ENCODE measurements around the gene SLIT1. TPM values are rescaled to one million over a fixed set of nuclear protein-coding genes. Genes with fewer than 3 reads are reported as not detected.

The SLIT1 gene
- total RNA-seq, 1 experiment from 2014 or later: 0.41 TPM

GRCh38 chr10:97127509-97127908 lies 58.2 kb downstream of the SLIT1 start:
- no peaks in the 10 kb centered on the region for H3K36me3 Mint-ChIP-seq (ENCODE audit: insufficient read depth, unreplicated experiment)
- BruUV-seq (replicated peaks): no TSS peak
- no peaks in the 10 kb centered on the region; the same call in 1 of the 2 replicates for H3K27me3 ChIP-seq (replicated peaks; ENCODE audit: control insufficient read depth, insufficient read depth, low read length)
- no peaks in the 10 kb centered on the region for H3K4me1 Mint-ChIP-seq (ENCODE audit: low read depth, unreplicated experiment)
- no peaks in the 10 kb centered on the region for H3K36me3 ChIP-seq (ENCODE audit: control insufficient read depth, insufficient read depth, low read length)
- no peak overlapping the region for H3K4me3 ChIP-seq (ENCODE audit: low read depth, low read length)
- no peak for TF ChIP-seq CTCF (IDR thresholded peaks at IDR 0.05; ENCODE audit: insufficient read depth in 1 of 2, low read depth in 1 of 2, low read length in 1 of 2, severe bottlenecking in 1 of 2, unreplicated experiment in 1 of 2)
- H3K9me3 ChIP-seq: no peaks in the 10 kb centered on the region
- intact Hi-C loops (cut with micrococcal nuclease; ENCODE audit: unreplicated experiment): no loop called here
- ChIA-PET CTCF (no interaction called here), POLR2A (no interaction called here)
- no peak overlapping the region for H3K4me3 Mint-ChIP-seq (ENCODE audit: unreplicated experiment)
- H3K27me3 Mint-ChIP-seq (ENCODE audit: insufficient read depth, unreplicated experiment): peaks cover 22% of the 10 kb centered on the region
- H3K27ac Mint-ChIP-seq (ENCODE audit: unreplicated experiment): no peak overlapping the region
- DNase-seq: no peak
- no peaks in the 10 kb centered on the region for H3K4me1 ChIP-seq
- no peaks in the 10 kb centered on the region for H3K9me3 Mint-ChIP-seq (ENCODE audit: unreplicated experiment)

- no peak for DNase-seq
- Mint-ChIP-seq H3K27me3 (ENCODE audit: insufficient read depth, unreplicated experiment) (peaks cover 36% of the 10 kb centered on the region), H3K4me1 (ENCODE audit: low read depth, unreplicated experiment) (no peaks in the 10 kb centered on the region), H3K4me3 (ENCODE audit: unreplicated experiment) (no peak overlapping the region), H3K9me3 (ENCODE audit: unreplicated experiment) (no peaks in the 10 kb centered on the region), H3K36me3 (ENCODE audit: insufficient read depth, unreplicated experiment) (no peaks in the 10 kb centered on the region), H3K27ac (ENCODE audit: unreplicated experiment) (no peak overlapping the region)
- intact Hi-C loops (cut with micrococcal nuclease; ENCODE audit: unreplicated experiment): no loop called here
- BruUV-seq (replicated peaks): no TSS peak
- ChIA-PET CTCF (interaction anchor here (0.7 kb wide), 1 partner anchor 51 kb away, joined by 4 read pairs; no protein-coding TSS in a partner anchor), POLR2A (no interaction called here)
- Histone ChIP-seq H3K36me3 (ENCODE audit: control insufficient read depth, insufficient read depth, low read length) (no peaks in the 10 kb centered on the region), H3K4me1 (no peaks in the 10 kb centered on the region), H3K27me3 (replicated peaks; ENCODE audit: control insufficient read depth, insufficient read depth, low read length) (no peaks in the 10 kb centered on the region; the same call in none of the 2 replicates), H3K4me3 (ENCODE audit: low read depth, low read length) (no peak overlapping the region), H3K9me3 (no peaks in the 10 kb centered on the region)
- TF ChIP-seq CTCF (IDR thresholded peaks at IDR 0.05; ENCODE audit: insufficient read depth in 1 of 2, low read depth in 1 of 2, low read length in 1 of 2, severe bottlenecking in 1 of 2, unreplicated experiment in 1 of 2): no peak
Observed at GRCh38 chr10:97124211-97124610, 61.5 kb downstream of the SLIT1 start.

DNA sequence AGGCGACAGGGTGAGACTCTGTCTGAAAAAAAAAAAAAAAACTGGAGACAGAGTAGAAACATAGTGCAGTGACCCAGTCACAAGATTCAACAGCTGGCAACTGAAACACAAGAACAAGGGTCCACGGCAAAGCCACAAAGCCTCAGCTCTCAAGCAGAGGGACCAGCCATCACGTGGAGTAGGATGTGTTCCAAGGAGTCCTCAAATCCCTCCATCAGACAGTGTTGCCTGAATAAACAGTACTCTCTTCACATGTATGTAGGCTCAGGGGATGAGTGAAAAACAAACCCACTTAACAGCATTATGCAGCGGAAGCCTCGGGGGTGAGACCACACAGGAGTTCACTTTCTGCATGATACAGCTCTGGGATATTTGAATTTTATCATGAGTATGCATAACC lies 62.0 kb downstream of the SLIT1 start:
- Histone ChIP-seq H3K27me3 (replicated peaks; ENCODE audit: control insufficient read depth, insufficient read depth, low read length) (no peaks in the 10 kb centered on the region; the same call in none of the 2 replicates), H3K4me1 (no peaks in the 10 kb centered on the region), H3K9me3 (no peaks in the 10 kb centered on the region), H3K36me3 (ENCODE audit: control insufficient read depth, insufficient read depth, low read length) (no peaks in the 10 kb centered on the region), H3K4me3 (ENCODE audit: low read depth, low read length) (no peak overlapping the region)
- TF ChIP-seq CTCF (IDR thresholded peaks at IDR 0.05; ENCODE audit: insufficient read depth in 1 of 2, low read depth in 1 of 2, low read length in 1 of 2, severe bottlenecking in 1 of 2, unreplicated experiment in 1 of 2): no peak
- BruUV-seq (replicated peaks): no TSS peak
- no peaks in the 10 kb centered on the region for H3K4me1 Mint-ChIP-seq (ENCODE audit: low read depth, unreplicated experiment)
- no peaks in the 10 kb centered on the region for H3K9me3 Mint-ChIP-seq (ENCODE audit: unreplicated experiment)
- H3K27me3 Mint-ChIP-seq (ENCODE audit: insufficient read depth, unreplicated experiment): peaks cover 37% of the 10 kb centered on the region
- no peak for DNase-seq
- CTCF ChIA-PET: interaction anchor here (0.7 kb wide), 1 partner anchor 51 kb away, joined by 4 read pairs; no protein-coding TSS in a partner anchor
- POLR2A ChIA-PET: no interaction called here
- H3K27ac Mint-ChIP-seq (ENCODE audit: unreplicated experiment): no peak overlapping the region
- no peaks in the 10 kb centered on the region for H3K36me3 Mint-ChIP-seq (ENCODE audit: insufficient read depth, unreplicated experiment)
- intact Hi-C loops (cut with micrococcal nuclease; ENCODE audit: unreplicated experiment): no loop called here
- H3K4me3 Mint-ChIP-seq (ENCODE audit: unreplicated experiment): no peak overlapping the region

All from Caco-2 (cell line).